Epithelial cell of esophagus (primary cell): ENCODE data around the gene KCNC1.

Experiments
- DNase-seq: peaks from one replicate; pipeline ENCODE4 v3.0.0; 2010; ENCODE audit warnings: low read depth
- H3K4me3 ChIP-seq: 2 replicates; pipeline ENCODE4 v1.5.1; 2011; ENCODE audit warnings: mild to moderate bottlenecking, low read length, control low read depth
- TF ChIP-seq, protein P1 (sequence below): IDR thresholded peaks from 2 replicates; pipeline ENCODE4 v1.5.1; 2011; ENCODE audit warnings: low read depth, mild to moderate bottlenecking, low read length, control low read depth, inconsistent platforms; ENCODE audit not compliant: insufficient read depth; ENCODE audit errors: missing control alignments

The KCNC1 gene

GRCh38 chr11:17693531-17693930 lies 41.0 kb upstream of the KCNC1 start:
- DNase-seq, result no peak
- TF ChIP-seq, protein P1, sequence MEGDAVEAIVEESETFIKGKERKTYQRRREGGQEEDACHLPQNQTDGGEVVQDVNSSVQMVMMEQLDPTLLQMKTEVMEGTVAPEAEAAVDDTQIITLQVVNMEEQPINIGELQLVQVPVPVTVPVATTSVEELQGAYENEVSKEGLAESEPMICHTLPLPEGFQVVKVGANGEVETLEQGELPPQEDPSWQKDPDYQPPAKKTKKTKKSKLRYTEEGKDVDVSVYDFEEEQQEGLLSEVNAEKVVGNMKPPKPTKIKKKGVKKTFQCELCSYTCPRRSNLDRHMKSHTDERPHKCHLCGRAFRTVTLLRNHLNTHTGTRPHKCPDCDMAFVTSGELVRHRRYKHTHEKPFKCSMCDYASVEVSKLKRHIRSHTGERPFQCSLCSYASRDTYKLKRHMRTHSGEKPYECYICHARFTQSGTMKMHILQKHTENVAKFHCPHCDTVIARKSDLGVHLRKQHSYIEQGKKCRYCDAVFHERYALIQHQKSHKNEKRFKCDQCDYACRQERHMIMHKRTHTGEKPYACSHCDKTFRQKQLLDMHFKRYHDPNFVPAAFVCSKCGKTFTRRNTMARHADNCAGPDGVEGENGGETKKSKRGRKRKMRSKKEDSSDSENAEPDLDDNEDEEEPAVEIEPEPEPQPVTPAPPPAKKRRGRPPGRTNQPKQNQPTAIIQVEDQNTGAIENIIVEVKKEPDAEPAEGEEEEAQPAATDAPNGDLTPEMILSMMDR, result no peak
- no peak overlapping the region for H3K4me3 ChIP-seq

DNA sequence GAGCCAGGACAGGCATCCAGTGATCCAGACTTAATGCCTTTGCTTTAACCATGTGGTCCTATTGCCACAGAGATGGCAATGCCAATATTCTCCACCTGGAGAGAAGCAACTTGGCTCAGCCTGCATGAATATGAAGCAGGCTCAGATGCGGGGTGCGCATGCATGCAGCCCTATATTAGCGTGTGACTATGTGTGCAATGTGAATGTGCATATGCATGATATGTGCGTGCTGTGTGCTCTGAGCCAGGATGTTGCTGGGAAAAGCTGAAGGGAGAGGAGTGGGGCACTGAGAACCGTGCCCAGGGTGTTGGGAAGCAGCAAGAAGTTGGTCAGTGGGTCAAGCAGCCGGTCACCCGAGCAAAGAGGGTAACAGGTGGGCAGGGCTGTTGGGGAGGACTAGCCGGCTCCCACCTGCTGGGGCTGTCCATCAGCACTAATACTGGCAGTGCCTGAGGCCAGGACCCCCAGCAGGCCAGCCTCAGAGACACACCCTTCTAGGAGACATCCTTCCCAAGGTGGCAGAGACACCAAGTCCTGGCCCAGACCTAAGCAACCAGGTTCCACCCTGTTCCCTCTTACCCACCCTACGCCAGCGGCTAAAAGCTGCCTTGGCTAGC lies 40.0 kb upstream of the KCNC1 start:
- TF ChIP-seq, protein P1, result no peak
- H3K4me3 ChIP-seq, result no peak overlapping the region
- DNase-seq, result no peak

GRCh38 chr11:17695454-17696441 lies 38.8 kb upstream of the KCNC1 start:
- TF ChIP-seq, protein P1, result no peak

GRCh38 chr11:17696741-17697140 lies 37.8 kb upstream of the KCNC1 start:
- no peak for DNase-seq
- H3K4me3 ChIP-seq, result no peak overlapping the region
- TF ChIP-seq, protein P1, result no peak

More at GRCh38 chr11:17695454-17696441, 38.8 kb upstream of the KCNC1 start:
- no peak for DNase-seq
- no peak overlapping the region for H3K4me3 ChIP-seq

GRCh38 chr11:17697175-17697949 lies 37.2 kb upstream of the KCNC1 start:
- H3K4me3 ChIP-seq, result no peak overlapping the region
- TF ChIP-seq, protein P1, result no peak
- no peak for DNase-seq

DNA sequence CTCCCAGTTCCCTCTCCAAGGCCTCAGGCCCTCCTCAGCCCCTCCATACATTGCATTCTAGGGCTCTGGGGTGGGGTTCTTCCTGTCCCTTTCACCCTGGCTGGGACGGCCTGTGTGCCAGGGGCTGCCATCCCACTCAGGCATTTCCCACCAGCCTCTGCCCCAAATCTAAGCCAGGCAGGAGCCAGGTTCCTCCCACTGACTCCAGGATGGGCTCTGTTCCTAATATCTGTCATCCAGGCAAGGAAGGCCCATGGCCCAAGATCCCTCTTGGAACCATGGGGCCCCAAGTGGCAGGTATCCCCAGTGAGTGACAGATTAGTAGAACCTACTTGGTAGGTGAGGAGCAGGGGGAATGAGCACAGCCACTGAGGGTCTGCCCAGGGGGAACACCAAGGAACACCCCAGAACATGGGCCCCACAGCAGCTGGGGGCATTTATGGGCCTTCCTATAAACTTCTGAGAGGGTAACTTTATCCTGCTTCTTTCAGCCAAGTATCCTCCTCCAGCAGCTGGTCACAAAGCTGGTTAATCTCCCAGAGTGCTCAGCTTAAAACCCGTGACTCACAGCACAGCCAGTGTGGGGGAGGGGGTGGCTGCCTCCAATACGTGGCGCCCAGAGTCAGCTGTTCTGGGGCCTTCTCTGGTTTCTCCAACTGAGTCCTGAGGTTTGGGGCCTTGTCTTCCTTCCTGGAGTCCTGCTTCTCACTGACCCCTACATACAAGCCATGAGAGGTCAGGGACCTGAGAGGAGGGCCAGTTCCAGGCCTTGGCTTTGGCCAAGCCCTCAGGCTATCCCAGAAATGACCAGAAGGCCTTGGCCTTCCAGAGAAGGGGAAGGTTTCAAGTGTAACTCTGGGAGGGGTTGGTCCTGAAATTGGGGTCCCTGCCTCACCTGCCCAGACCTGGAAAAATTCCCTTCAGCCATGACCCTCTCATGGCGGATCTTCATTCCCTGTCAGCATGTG lies 35.1 kb upstream of the KCNC1 start:
- TF ChIP-seq, protein P1, result no peak
- peak; percentile 31 for DNase-seq
- no peak overlapping the region for H3K4me3 ChIP-seq
